Measurements from ENCODE around the gene MBP.

GRCh38 chr18:77061281-77061945 is 71.2 kb downstream of the MBP start:
- TF ChIP-seq MLLT1 (IDR thresholded peaks at IDR 0.05) (no peak), ZBTB33 (IDR thresholded peaks at IDR 0.05) (no peak), JUNB (IDR thresholded peaks at IDR 0.05) (no peak; the same call in 1 of the 2 replicates), STAT3 (IDR thresholded peaks at IDR 0.05; ENCODE audit: low read depth, low read length) (no peak), ZNF274 (IDR thresholded peaks at IDR 0.05; ENCODE audit: insufficient read depth, insufficient read length) (no peak), USF2 (IDR thresholded peaks at IDR 0.05; ENCODE audit: borderline replicate concordance, low read depth, low read length) (no peak), CTCF (IDR thresholded peaks at IDR 0.05 in 2 of 3, conservative IDR thresholded peaks at IDR 0.05 in 1 of 3; ENCODE audit: control insufficient read depth in 2 of 3, extremely low read depth in 1 of 3, insufficient read depth in 1 of 3, low read depth in 3 of 3, low read length in 3 of 3) (no peak), SIX5 (IDR thresholded peaks at IDR 0.05; ENCODE audit: low read depth, low read length, severe bottlenecking) (no peak)

Data from GM12878 (cell line).